ENCODE data around the gene VKORC1L1. TPM values are rescaled to one million over a fixed set of nuclear protein-coding genes. Genes with fewer than 3 reads are reported as not detected.

Gene VKORC1L1
- total RNA-seq, 1 experiment from 2014 or later: 28.5 TPM

GRCh38 chr7:65955718-65956117, 82.8 kb downstream of the VKORC1L1 start (continued):
- no peak for TF ChIP-seq USF2 (CRISPR knock-in tag; IDR thresholded peaks at IDR 0.05)

DNA sequence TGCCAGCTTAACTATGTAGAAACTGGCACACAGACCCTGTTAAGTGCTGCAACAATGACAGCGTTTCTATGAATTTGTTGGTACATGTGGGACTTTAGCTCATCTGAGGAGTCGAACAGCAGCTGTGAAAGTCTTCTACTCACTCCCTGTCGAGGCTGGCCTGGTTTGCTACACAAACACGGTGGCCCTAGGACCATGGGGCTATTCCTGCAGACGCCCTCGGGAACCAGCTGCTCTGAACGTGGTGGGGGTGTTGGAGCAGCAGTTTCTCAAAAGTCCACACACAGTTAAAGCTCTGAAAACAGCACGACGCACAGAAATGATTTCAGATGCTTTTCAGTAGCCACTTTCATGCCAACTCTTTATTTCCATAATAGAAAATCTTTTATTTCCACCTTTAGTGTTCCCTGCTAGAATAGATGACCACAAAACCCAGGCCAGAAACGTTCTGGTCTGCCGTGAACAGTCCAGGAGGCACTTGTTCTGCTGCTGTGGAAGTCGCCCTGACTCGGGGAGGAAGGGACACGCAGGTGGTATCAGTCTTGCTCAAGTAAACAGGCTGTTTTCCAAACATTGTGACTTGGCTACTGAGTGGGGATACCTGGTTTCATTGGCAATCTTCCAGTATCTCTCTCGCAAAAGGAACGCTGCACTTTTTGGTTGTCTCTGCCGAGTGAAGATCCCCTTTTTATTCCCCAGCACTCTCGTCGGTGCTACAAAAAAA, 87.6 kb downstream of the VKORC1L1 start:
- no peak for DNase-seq (ENCODE audit: low spot score)
- ATAC-seq: no peak
- Mint-ChIP-seq H3K36me3 (peaks cover 54% of the 10 kb centered on the region), H3K27ac (no peak overlapping the region), H3K4me1 (no peaks in the 10 kb centered on the region), H3K4me3 (no peak overlapping the region), H3K9me3 (no peaks in the 10 kb centered on the region), H3K27me3 (ENCODE audit: low read depth) (no peaks in the 10 kb centered on the region)
- CTCF ChIA-PET: no interaction called here
- POLR2A ChIA-PET: no interaction called here
- no peak for TF ChIP-seq GRHL2 (CRISPR knock-in tag; IDR thresholded peaks at IDR 0.05; ENCODE audit: insufficient replicate concordance, severe bottlenecking)
- no peak for TF ChIP-seq EMX1 (CRISPR knock-in tag; IDR thresholded peaks at IDR 0.05)

GRCh38 chr7:65962033-65962432, 89.2 kb downstream of the VKORC1L1 start:
- Mint-ChIP-seq H3K4me1 (no peaks in the 10 kb centered on the region), H3K4me3 (no peak overlapping the region), H3K27me3 (ENCODE audit: low read depth) (no peaks in the 10 kb centered on the region), H3K36me3 (peaks cover 56% of the 10 kb centered on the region), H3K27ac (no peak overlapping the region), H3K9me3 (no peaks in the 10 kb centered on the region)
- ATAC-seq: no peak
- no peak for DNase-seq (ENCODE audit: low spot score)
- POLR2A ChIA-PET: no interaction called here
- CTCF ChIA-PET: no interaction called here
- TF ChIP-seq, protein P1, sequence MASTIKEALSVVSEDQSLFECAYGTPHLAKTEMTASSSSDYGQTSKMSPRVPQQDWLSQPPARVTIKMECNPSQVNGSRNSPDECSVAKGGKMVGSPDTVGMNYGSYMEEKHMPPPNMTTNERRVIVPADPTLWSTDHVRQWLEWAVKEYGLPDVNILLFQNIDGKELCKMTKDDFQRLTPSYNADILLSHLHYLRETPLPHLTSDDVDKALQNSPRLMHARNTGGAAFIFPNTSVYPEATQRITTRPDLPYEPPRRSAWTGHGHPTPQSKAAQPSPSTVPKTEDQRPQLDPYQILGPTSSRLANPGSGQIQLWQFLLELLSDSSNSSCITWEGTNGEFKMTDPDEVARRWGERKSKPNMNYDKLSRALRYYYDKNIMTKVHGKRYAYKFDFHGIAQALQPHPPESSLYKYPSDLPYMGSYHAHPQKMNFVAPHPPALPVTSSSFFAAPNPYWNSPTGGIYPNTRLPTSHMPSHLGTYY (CRISPR knock-in tag; IDR thresholded peaks at IDR 0.05): no peak
- TF ChIP-seq ZSCAN18 (CRISPR knock-in tag; IDR thresholded peaks at IDR 0.05) (no peak), STAT6 (CRISPR knock-in tag; conservative IDR thresholded peaks at IDR 0.05; ENCODE audit: low read depth) (no peak), CREB1 (CRISPR knock-in tag; IDR thresholded peaks at IDR 0.05) (no peak), FOXK1 (CRISPR knock-in tag; IDR thresholded peaks at IDR 0.05) (no peak), ARID4B (CRISPR knock-in tag; IDR thresholded peaks at IDR 0.05; ENCODE audit: borderline replicate concordance) (no peak), OVOL2 (CRISPR knock-in tag; IDR thresholded peaks at IDR 0.05; ENCODE audit: borderline replicate concordance) (no peak), ZNF317 (CRISPR knock-in tag; IDR thresholded peaks at IDR 0.05; ENCODE audit: borderline replicate concordance, low read depth) (no peak), TP53 (CRISPR knock-in tag; IDR thresholded peaks at IDR 0.05) (no peak), NR3C1 (CRISPR knock-in tag; conservative IDR thresholded peaks at IDR 0.05; ENCODE audit: low read depth) (no peak), AFF4 (CRISPR knock-in tag; IDR thresholded peaks at IDR 0.05; ENCODE audit: borderline replicate concordance) (no peak)
- TF ChIP-seq, protein P2, sequence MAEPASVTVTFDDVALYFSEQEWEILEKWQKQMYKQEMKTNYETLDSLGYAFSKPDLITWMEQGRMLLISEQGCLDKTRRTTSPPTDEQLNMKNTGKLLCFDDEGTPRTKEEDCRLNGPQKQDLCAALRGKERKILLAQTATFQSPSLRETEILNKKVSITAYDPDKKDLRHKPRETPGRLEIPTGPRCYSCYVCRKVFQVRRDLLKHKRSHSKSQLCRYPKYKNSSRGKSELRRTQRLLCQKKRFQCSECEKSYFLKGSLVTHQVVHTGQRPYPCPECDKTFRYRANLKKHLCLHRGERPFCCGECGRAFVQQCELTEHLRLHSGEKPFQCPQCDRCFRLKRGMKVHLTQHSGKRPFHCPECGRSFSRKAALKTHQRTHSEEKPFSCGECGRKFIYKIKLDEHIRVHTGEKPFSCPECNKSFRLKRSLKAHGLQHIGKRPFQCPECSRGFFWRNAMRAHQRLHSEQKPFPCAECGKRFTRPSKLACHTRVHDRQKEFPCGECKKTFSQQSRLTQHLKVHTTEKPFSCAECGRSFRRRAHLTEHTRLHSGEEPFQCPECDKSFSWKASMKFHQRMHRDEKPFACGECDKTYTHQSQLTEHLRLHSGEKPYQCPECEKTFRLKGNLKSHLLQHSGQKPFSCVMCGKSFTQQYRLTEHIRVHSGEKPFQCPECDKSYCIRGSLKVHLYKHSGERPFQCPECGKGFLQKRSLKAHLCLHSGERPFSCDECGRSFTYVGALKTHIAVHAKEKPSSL (CRISPR knock-in tag; conservative IDR thresholded peaks at IDR 0.05): no peak

Measured in WTC11 (cell line).